Fibroblast of upper back skin (primary cell): Measurements from ENCODE around the gene THOC7.

Experiments used
- DNase-seq: peaks from one replicate; pipeline ENCODE4 v3.0.0-alpha.2; 2013

Gene THOC7

GRCh38 chr3:63863150-63864007, at the start of gene THOC7, which contains the start of gene ATXN7:
Gene THOC7 (minus strand): TSS chr3:63863805. CDS start chr3:63863790, 15 bp downstream.
Gene ATXN7 (plus strand): TSS chr3:63863867. CDS start chr3:63912599, 48,732 bp downstream.
- DNase-seq, result peak; percentile 60

- peak; percentile 31 for DNase-seq
These were observed 49.4 kb upstream of the THOC7 start for GRCh38 chr3:63912768-63913588.

- peak; percentile 89 for DNase-seq
These were observed 48.5 kb upstream of the THOC7 start, which contains the start of gene SCAANT1 for GRCh38 chr3:63911873-63912767. Gene SCAANT1 (minus strand): TSS chr3:63912383.

- DNase-seq, result no peak
These were observed 47.9 kb upstream of the THOC7 start for GRCh38 chr3:63911509-63911872.

GRCh38 chr3:63910891-63911290, 47.3 kb upstream of the THOC7 start:
- no peak for DNase-seq

GRCh38 chr3:63910001-63910400, 46.4 kb upstream of the THOC7 start:
- no peak for DNase-seq

- no peak for DNase-seq
These were observed 45.8 kb upstream of the THOC7 start for GRCh38 chr3:63909431-63909830.

GRCh38 chr3:63908776-63909175, 45.2 kb upstream of the THOC7 start:
- DNase-seq, result no peak

GRCh38 chr3:63908081-63908736, 44.6 kb upstream of the THOC7 start:
- DNase-seq, result peak; percentile 32

- no peak for DNase-seq
These were observed 42.4 kb upstream of the THOC7 start for GRCh38 chr3:63905731-63906620.

GRCh38 chr3:63900459-63900858, 36.9 kb upstream of the THOC7 start:
- no peak for DNase-seq

GRCh38 chr3:63900010-63900409, 36.4 kb upstream of the THOC7 start:
- no peak for DNase-seq

- DNase-seq, result peak; percentile 37
These were observed 32.9 kb upstream of the THOC7 start for GRCh38 chr3:63896332-63897030.

- no peak for DNase-seq
These were observed 32.0 kb upstream of the THOC7 start for GRCh38 chr3:63895422-63896189.

GRCh38 chr3:63892773-63893352, 29.3 kb upstream of the THOC7 start:
- DNase-seq, result no peak

GRCh38 chr3:63891518-63891917, 27.9 kb upstream of the THOC7 start:
- no peak for DNase-seq

GRCh38 chr3:63886858-63887257, 23.3 kb upstream of the THOC7 start:
- DNase-seq, result no peak

GRCh38 chr3:63880653-63881052, 17.0 kb upstream of the THOC7 start:
- no peak for DNase-seq

GRCh38 chr3:63878394-63879060, 14.9 kb upstream of the THOC7 start:
- no peak for DNase-seq
